Upper lobe of right lung (tissue), 1 donor: ENCODE data around the gene MLIP. TPM values are rescaled to one million over a fixed set of nuclear protein-coding genes. Genes with fewer than 3 reads are reported as not detected.

ENCODE experiments used
- ATAC-seq: fragments of 200-7000 bp; cut with Tn5 transposase; one replicate; pipeline ENCODE4 v1.9.1; 2020; ENCODE audit warnings: mild to moderate bottlenecking, moderate library complexity
- DNase-seq: peaks from one replicate; pipeline ENCODE4 v3.0.0-alpha.2; 2020
- H3K27ac ChIP-seq: fragments of 200-600 bp; one replicate; pipeline ENCODE4 v1.8.0; 2022
- H3K27me3 ChIP-seq: fragments of 200-600 bp; one replicate; pipeline ENCODE4 v1.8.0; 2022; ENCODE audit warnings: mild to moderate bottlenecking
- H3K36me3 ChIP-seq: fragments of 200-600 bp; one replicate; pipeline ENCODE4 v1.8.0; 2022
- H3K4me1 ChIP-seq: fragments of 200-600 bp; one replicate; pipeline ENCODE4 v1.8.0; 2022
- H3K4me3 ChIP-seq: fragments of 200-600 bp; one replicate; pipeline ENCODE4 v1.8.0; 2022; ENCODE audit warnings: mild to moderate bottlenecking
- H3K9me3 ChIP-seq: fragments of 200-600 bp; one replicate; pipeline ENCODE4 v1.8.0; 2022
- CTCF ChIP-seq: fragments of 200-600 bp; IDR thresholded peaks from one replicate; pipeline ENCODE4 v1.8.0; 2022; ENCODE audit warnings: antibody characterized with exemption
- intact Hi-C: fragments of 100-400 bp; cut with DNase I; formaldehyde crosslinking; loops from one replicate; pipeline ENCODE4 v1.11.0; 2022
- total RNA-seq: library from RNA; stranded (reverse); fragmentation: NEBNext Ultra II Directional; extraction: Animal tissue kit (Norgen Biotek cat#: 25700); gene quantifications from one replicate; pipeline ENCODE4 v1.2.1, GENCODE V29; 2021
- donor health status: DM: no; HTN: yes; CAD: no; lungs with severe emphysema.

The MLIP gene
- total RNA-seq, 1 donor from 2014 or later = 0.20 TPM

GRCh38 chr6:54260025-54260424, 148.8 kb downstream of the MLIP start:
- Histone ChIP-seq H3K27ac (no peak overlapping the region), H3K36me3 (no peaks in the 10 kb centered on the region), H3K9me3 (no peaks in the 10 kb centered on the region), H3K4me1 (no peaks in the 10 kb centered on the region), H3K27me3 (no peaks in the 10 kb centered on the region), H3K4me3 (no peak overlapping the region)
- TF ChIP-seq CTCF = no peak
- ATAC-seq = no peak
- no peak for DNase-seq
- intact Hi-C loops = no loop called here

- Histone ChIP-seq H3K9me3 (no peaks in the 10 kb centered on the region), H3K27me3 (no peaks in the 10 kb centered on the region), H3K4me1 (no peaks in the 10 kb centered on the region), H3K27ac (no peak overlapping the region), H3K4me3 (no peak overlapping the region), H3K36me3 (no peaks in the 10 kb centered on the region)
- ATAC-seq (no peak), DNase-seq (no peak)
- intact Hi-C loops = no loop called here
- no peak for TF ChIP-seq CTCF
Measured at GRCh38 chr6:54262499-54262898, 151.3 kb downstream of the MLIP start.

GRCh38 chr6:54262971-54263370, 151.7 kb downstream of the MLIP start:
- Histone ChIP-seq H3K4me1 (no peaks in the 10 kb centered on the region), H3K36me3 (no peaks in the 10 kb centered on the region), H3K9me3 (no peaks in the 10 kb centered on the region), H3K27me3 (no peaks in the 10 kb centered on the region), H3K4me3 (no peak overlapping the region), H3K27ac (no peak overlapping the region)
- no peak for DNase-seq
- intact Hi-C loops = no loop called here
- ATAC-seq = no peak
- TF ChIP-seq CTCF = no peak

- H3K4me3 ChIP-seq = no peak overlapping the region
- no peaks in the 10 kb centered on the region for H3K9me3 ChIP-seq
- H3K36me3 ChIP-seq = no peaks in the 10 kb centered on the region
- H3K4me1 ChIP-seq = no peaks in the 10 kb centered on the region
- no peak overlapping the region for H3K27ac ChIP-seq
- intact Hi-C loops = no loop called here
- ATAC-seq = no peak
- TF ChIP-seq CTCF = no peak
- H3K27me3 ChIP-seq = no peaks in the 10 kb centered on the region
- DNase-seq = no peak
Measured at GRCh38 chr6:54264581-54265272, 153.5 kb downstream of the MLIP start.

- Histone ChIP-seq H3K27me3 (no peaks in the 10 kb centered on the region), H3K9me3 (no peaks in the 10 kb centered on the region), H3K36me3 (no peaks in the 10 kb centered on the region), H3K27ac (no peak overlapping the region), H3K4me1 (no peaks in the 10 kb centered on the region), H3K4me3 (no peak overlapping the region)
- intact Hi-C loops = no loop called here
- no peak for ATAC-seq
- DNase-seq = no peak
- TF ChIP-seq CTCF = no peak
Measured at GRCh38 chr6:54266400-54266923, 155.2 kb downstream of the MLIP start.
